Activated CD4-positive, alpha-beta T cell treated with anti-CD3 and anti-CD28 coated beads for 4 hours (primary cell): ENCODE results near the gene SNRPA1.
"Not testable (repeated sequence)": the region's sequence is repeated elsewhere in the genome, so short reads cannot be mapped to it uniquely, and the experiment has no call there.

Experiments
- DNase-seq, 2 donors: peaks; one replicate each; pipeline ENCODE4 v3.0.0-alpha.2; 2020

The SNRPA1 gene

DNA sequence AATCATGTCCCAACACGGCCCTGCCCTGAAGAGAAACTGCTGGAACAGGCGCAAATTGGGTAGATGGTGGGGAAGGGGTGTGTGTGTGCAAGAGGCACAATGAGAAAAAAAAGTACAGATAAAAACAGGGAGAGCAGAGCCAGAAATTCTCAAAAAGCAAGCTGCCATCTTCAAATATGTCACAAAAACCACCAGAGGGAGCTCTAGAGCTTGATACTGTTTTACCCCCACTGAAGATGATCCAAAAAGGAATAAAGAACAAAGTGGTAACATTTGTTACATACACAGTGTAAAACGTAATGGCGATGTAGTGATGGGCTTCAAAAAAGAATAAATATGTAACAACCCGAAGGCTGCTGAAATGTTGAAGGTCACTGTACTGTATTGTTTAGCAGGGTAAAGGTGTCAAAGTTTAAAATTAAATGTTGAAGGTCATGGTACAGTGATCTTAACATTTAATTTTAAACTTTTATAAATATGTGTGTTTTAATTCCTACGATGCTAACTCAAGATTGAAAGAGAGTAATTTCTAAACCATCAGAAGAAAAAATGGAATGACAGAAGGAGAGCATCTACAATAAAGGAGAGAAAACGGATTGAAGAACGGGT lies 6.0 kb downstream of the SNRPA1 start:
- DNase-seq: peak; percentile 11 to 29

DNA sequence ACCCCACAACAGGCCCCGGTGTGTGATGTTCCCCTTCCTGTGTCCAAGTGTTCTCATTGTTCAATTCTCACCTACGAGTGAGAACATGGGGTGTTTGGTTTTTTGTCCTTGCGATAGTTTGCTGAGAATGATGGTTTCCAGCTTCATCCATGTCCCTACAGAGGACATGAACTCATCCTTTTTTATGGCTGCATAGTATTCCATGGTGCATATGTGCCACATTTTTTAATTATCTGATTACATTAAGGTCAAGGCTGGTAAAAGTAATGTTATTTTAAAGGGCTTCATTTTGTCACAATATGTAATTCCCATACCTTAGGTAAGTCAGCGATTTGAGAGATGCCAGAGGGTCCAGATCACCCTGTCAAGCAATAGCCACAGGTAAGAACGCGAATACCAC lies 7.7 kb downstream of the SNRPA1 start:
- DNase-seq: not testable (repeated sequence)

- DNase-seq: no peak
Measured at GRCh38 chr15:101286471-101287114, 8.5 kb downstream of the SNRPA1 start.

DNA sequence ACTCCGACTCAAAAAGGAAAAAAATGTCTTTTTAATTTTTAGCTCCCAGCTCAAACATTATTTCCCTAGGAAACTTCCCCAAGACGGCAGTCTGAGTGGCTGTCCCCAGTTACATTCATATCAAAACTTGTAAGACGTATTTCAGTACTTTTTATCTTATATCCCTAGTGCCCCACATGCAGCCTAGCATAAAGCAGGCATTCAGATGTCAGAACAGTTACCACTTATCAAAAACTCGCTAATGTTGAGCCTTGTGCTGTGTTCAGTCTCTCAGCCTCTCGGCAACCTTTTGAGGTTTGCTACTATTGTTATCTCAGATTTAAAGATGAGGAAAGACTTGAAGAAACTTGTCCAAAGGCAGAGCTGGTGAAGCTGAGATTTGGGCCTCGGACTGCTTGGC lies 11.1 kb downstream of the SNRPA1 start:
- DNase-seq: no peak

DNA sequence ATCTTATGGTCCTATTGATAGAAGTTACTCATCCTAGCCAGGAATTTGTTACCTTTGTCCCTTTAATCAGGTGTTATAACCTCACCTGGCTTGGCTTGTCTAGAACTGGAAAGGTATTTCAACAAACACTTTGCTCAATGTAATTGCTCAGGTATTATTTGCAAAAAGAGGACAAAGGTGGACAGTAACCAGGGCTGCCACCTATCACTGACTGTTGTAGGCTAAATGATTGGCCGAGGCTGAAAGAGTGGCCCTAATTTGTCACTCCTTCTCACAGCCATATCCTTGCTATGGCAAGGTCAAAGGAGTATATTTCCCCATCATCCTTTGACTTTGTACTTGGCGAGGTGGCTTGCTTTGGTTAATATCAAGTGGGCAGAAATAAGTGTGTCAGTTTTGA lies 15.0 kb downstream of the SNRPA1 start:
- DNase-seq: no peak

DNA sequence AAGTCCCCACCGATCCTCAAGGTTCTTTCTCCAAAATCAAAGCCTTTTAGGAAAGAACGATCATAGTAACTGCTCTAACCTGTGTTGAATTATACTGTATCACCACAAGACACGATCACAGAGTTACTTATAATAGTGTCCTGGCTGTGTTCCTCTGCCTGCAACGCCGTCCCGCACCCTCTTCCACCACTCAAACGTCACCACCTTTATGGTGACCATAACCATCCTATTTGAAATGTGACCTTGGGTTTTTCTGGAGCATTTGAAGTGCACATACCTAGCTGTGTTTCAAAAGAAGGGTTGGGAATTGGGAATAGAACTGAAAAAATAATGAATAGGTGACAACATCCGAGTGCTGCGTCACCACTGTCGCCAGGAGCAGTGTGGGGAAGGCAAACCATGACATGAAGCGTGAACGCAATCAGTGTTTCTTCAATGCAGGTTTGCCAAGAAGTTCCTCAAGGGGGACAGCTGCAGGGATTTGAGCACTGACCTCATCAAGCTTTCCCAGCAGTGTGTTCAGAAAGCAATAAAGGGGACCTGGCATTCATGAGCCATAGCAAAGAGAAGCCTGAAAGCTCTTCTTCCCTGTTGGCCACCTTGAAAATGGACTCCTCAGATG lies 17.0 kb downstream of the SNRPA1 start:
- DNase-seq: no peak

DNA sequence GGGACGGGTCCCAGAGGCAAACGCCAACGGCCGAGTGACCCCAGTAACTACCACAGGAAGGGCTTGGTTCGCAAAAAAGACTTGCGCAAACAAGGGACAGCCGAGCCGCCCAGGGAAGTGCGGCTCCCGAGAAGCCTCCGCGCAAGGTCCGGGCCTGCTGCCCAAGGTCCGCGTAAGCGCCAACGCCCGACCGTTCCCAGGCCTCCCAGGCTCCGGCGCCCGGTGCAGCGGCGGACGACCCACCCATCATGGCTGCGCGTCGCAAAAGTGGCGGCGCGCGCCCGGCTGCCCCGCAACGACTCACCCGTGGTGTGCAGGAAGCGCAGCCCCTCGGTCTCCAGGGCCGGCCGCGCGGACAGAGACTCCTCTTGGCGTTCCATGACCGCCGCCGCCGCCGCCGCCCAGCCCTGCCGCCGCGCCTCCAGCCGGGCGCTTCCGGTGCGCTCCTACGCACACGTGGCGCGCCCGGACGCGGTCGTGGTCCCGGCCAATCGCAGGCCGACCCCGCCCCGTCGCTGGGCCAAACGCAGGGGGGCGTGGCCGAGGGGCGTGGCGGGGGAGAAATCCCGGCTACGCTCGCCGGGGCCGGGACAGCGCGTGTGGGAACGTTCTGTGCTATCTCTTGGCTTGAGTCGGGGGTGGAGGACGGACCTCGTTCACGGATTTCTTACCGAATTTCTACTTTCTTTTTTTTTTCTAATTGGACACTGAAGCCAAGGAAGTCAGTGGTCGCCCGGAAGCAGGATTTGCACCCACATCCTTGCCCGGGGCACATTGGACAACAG lies 17.8 kb downstream of the SNRPA1 start, which contains the start of gene SELENOS:
Gene SELENOS, minus strand, starts transcription at position 448 of the 785 bp plus-strand sequence. Its CDS starts 68 bp downstream, at position 380.
- peak; percentile 88 to 89 for DNase-seq

DNA sequence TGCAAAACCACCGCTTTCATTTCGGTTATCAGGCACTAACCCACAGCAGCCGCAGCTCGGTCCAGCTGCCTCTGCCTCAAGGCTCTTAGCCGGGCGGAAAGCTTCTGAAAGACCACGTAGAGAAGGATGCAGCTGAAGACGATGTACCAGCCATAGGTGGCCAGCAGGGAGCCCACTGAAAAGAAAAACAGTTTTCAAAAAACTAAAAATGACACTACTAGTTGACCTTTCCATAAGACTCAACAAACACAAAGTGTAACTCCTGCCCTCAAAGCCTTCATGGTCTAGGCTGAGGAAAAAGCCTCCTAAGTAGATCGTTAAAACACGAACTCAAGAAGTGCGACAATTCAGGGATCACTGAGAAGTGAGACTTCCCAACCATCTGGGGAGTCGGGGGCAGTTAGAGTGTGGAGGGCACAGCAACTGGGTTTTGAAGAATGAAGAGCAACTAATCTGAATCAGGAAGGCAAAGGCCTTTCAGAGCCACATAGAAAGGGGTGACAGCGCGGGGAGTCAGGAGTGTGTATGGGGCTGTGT lies 18.5 kb downstream of the SNRPA1 start:
- DNase-seq: no peak

- DNase-seq: no peak
Measured at GRCh38 chr15:101275018-101275417, 20.0 kb downstream of the SNRPA1 start.

DNA sequence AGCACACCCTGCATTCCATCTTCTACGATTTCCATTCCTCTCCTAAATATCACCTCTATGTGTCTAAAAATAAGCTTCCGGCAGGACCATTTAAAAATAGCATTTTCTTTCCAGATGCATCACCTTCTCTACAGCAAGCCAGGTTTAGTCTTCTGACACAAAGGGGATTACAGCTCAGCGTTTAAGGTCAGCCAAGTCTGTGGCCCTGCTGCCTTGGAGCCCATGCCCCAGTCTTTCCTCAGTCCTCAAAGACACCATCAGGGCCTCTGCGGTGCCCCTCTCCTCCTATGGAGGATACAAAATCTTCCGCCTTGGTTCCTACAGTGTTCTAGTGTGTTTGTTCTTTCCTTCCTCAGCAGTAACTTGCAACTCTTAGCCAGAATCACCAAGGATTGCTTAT lies 21.5 kb downstream of the SNRPA1 start:
- DNase-seq: no peak

- no peak for DNase-seq
Measured at GRCh38 chr15:101272584-101272983, 22.5 kb downstream of the SNRPA1 start.

- DNase-seq: no peak
Measured at GRCh38 chr15:101269479-101270223, 25.4 kb downstream of the SNRPA1 start.

DNA sequence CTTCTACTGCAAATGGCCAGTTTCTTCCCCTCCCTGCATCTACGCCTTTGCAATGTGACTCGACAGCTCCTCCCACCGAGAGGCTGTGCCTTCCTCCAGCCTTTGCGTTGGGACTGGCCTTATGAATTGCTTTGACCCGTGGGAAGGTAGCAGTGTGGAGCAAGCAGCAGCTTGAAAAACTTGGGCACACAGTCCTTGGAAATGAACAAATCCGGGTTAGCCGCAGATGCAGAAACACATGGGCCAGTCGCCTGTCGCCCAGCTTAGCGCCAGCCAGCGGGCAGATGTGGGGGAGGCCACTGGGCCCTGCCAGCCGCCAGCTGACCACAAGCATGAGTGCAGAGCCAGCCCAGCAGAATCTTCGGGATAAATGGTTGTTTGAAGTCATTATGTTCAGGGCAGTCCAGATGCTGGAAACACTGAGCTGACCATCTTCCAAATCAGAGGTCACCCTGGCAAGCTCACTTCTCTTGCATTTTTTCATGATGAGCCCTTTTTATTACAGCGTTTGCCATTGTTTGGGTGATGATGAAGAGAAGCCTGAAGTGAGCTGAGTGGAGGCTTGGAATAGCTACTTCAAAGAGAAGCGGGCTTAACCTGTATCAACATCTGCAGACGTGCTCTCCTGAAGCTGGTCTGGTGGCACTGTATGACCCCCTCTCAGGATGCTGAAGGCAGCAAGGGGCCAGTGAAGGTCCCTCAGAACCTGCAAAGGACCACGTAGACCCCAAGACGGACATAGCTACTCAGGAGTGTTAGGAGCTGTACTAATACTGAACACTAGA lies 27.5 kb downstream of the SNRPA1 start:
- no peak for DNase-seq

GRCh38 chr15:101266787-101267186 lies 28.3 kb downstream of the SNRPA1 start:
- no peak for DNase-seq

- DNase-seq: no peak
Measured at GRCh38 chr15:101266034-101266433, 29.0 kb downstream of the SNRPA1 start.

DNA sequence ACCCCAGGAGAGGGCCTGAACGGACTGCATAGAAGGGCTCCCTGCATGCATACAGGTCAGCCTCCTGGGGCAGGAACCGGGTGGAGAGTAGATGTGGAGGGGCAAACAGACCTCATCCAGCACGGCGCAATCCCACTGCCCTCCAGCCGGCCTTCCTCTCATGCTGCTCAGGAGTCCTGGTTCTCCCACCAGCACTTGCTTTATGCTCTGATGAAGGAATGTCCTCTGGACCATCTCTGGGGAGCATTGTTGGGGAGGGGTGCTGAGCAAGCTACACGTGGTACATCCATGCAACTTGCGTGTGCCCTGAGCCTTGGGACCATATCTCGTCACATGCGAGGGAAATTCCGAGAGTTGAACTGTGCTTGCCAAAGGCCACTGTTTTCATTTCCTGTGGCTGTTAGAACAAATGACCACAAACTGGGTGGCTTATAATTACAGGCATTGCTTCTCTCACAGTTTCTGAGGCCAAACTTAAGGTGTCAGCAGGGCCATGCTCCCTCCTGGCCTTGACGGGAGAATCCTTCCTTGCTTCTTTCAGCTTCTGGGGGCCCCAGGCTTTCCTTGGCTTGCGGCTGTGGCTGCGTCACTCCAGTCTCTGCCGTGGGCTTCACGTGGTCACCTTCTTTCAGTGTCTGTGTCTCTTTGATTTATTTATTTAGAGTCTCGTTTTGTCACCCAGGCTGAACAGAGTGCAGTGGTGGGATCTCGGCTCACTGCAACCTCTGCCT lies 30.0 kb downstream of the SNRPA1 start:
- no peak for DNase-seq

- DNase-seq: no peak
Measured at GRCh38 chr15:101264011-101264410, 31.0 kb downstream of the SNRPA1 start.

DNA sequence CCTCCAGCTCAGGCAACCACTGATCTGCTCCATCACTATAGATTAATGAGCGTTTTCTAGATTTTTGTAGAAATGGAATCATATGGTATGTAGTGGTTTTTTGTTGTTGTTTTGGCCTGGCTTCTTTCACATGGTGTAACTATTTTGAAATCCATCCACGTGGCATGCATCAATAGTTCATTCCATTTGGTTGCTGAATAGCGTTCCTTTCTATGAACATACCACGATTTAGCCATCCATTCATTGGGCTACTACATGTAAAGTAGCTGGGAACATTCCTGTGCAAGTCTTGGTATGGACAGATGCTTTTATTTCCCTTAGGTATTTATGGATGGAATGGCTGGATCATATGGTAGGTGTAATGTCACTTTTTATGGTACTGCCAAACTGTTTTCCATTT lies 32.5 kb downstream of the SNRPA1 start:
- no peak for DNase-seq

GRCh38 chr15:101258238-101259144 lies 36.6 kb downstream of the SNRPA1 start:
- DNase-seq: peak; percentile 58 to 63

DNA sequence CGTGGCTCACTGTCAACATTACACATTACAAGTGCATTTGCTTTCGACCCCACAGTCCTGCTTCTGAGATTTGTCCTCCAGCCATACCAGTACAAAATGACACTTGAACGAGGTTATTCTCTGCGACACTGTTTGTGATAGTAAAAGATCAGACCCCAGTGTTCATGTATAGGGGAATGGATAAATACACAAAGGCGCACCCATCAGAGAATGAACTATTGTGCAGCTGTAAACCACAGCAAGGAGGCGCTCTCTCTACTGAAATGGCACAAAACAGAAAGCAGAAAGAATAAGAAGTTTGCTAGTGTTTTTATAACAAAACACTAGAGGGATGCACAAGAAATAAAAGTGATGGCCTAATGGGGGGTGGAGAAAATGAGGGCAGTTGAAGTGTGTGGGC lies 38.3 kb downstream of the SNRPA1 start:
- DNase-seq: no peak
